Type B pancreatic cell (in vitro differentiated cells): ENCODE data around the gene CCDC57. TPM values are rescaled to one million over a fixed set of nuclear protein-coding genes. Genes with fewer than 3 reads are reported as not detected.
"Not testable (repeated sequence)": the region's sequence is repeated elsewhere in the genome, so short reads cannot be mapped to it uniquely, and the experiment has no call there.

Source experiments
- DNase-seq: peaks from one replicate; pipeline ENCODE4 v3.0.0; 2021; ENCODE audit warnings: mixed read lengths; ENCODE audit not compliant: unreplicated experiment; ENCODE audit errors: extremely low spot score
- H3K27ac Mint-ChIP-seq: 2 replicates; pipeline ENCODE4 v1.8.0; 2021; ENCODE audit warnings: mild to moderate bottlenecking, mixed read lengths
- H3K27me3 Mint-ChIP-seq: 2 replicates; pipeline ENCODE4 v1.8.0; 2021; ENCODE audit warnings: mixed read lengths
- H3K36me3 Mint-ChIP-seq: 2 replicates; pipeline ENCODE4 v1.8.0; 2021; ENCODE audit warnings: mixed read lengths
- H3K4me1 Mint-ChIP-seq: one replicate; pipeline ENCODE4 v1.8.0; 2021; ENCODE audit warnings: mixed read lengths; ENCODE audit not compliant: unreplicated experiment
- H3K4me3 Mint-ChIP-seq: 2 replicates; pipeline ENCODE4 v1.8.0; 2021; ENCODE audit warnings: mild to moderate bottlenecking, mixed read lengths
- H3K9me3 Mint-ChIP-seq: 2 replicates; pipeline ENCODE4 v1.8.0; 2021; ENCODE audit warnings: mixed read lengths
- total RNA-seq: library from RNA; stranded (reverse); gene quantifications from 2 replicates; pipeline ENCODE4 v1.2.1, GENCODE V29; 2021; ENCODE audit warnings: low replicate concordance
- TF ChIP-seq, protein P1 (sequence below): fragments of 200-600 bp; sonication (generic); conservative IDR thresholded peaks from 2 replicates; pipeline ENCODE4 v1.5.0; 2021; ENCODE audit warnings: antibody characterized with exemption, mild to moderate bottlenecking

Gene CCDC57
- total RNA-seq, 1 donor from 2014 or later: 58.7 TPM

DNA sequence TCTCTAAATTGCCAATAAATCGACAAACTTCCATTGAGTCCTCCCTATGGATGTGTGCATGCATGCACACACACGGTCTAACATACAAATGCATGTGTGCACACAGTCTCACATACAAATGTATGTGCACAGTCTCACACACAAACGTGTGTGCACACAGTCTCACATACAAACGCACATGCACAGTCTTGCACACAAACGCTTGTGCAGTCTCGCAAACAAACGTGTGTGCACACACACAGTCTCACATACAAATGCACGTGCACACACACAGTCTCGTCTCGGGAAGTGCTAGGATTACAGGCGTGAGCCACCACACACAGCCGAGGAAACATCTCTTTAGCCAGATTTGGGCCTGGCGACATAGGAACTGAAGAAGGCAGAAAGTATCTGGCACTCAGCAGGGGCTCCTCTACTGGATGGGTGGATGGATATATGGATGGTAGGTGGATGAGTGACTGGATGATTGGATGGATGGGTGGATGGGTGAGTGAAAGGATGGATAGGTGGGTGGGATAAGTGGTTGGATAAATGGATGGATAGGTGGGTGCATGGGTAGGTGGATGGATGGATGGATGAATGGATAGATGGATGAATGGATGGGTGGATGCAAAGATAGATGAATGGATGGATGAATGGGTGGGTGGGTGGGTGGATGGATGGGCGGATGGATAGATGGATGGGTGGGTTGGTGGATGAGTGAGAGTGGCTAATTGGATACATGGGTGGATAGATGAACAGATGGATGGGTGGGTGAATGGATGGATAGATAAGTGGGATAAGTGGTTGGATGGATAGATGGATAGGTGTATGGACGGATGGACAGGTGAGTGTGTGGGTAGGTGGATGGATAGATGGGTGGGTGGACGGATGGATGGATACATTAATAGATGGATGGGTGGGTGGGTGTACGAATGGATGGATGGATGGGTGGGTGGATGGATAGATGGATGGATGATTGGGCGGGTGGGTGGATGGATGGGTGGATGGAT lies 65.7 kb downstream of the CCDC57 start:
- peaks cover 8% of the 10 kb centered on the region for H3K36me3 Mint-ChIP-seq
- peak overlapping the region; percentile 16 for H3K4me3 Mint-ChIP-seq
- H3K9me3 Mint-ChIP-seq: no peaks in the 10 kb centered on the region
- no peaks in the 10 kb centered on the region for H3K27me3 Mint-ChIP-seq
- H3K27ac Mint-ChIP-seq: peak overlapping the region; percentile 48
- TF ChIP-seq, protein P1, sequence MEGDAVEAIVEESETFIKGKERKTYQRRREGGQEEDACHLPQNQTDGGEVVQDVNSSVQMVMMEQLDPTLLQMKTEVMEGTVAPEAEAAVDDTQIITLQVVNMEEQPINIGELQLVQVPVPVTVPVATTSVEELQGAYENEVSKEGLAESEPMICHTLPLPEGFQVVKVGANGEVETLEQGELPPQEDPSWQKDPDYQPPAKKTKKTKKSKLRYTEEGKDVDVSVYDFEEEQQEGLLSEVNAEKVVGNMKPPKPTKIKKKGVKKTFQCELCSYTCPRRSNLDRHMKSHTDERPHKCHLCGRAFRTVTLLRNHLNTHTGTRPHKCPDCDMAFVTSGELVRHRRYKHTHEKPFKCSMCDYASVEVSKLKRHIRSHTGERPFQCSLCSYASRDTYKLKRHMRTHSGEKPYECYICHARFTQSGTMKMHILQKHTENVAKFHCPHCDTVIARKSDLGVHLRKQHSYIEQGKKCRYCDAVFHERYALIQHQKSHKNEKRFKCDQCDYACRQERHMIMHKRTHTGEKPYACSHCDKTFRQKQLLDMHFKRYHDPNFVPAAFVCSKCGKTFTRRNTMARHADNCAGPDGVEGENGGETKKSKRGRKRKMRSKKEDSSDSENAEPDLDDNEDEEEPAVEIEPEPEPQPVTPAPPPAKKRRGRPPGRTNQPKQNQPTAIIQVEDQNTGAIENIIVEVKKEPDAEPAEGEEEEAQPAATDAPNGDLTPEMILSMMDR: no peak
- DNase-seq: no peak
- H3K4me1 Mint-ChIP-seq: peaks cover 8% of the 10 kb centered on the region

DNA sequence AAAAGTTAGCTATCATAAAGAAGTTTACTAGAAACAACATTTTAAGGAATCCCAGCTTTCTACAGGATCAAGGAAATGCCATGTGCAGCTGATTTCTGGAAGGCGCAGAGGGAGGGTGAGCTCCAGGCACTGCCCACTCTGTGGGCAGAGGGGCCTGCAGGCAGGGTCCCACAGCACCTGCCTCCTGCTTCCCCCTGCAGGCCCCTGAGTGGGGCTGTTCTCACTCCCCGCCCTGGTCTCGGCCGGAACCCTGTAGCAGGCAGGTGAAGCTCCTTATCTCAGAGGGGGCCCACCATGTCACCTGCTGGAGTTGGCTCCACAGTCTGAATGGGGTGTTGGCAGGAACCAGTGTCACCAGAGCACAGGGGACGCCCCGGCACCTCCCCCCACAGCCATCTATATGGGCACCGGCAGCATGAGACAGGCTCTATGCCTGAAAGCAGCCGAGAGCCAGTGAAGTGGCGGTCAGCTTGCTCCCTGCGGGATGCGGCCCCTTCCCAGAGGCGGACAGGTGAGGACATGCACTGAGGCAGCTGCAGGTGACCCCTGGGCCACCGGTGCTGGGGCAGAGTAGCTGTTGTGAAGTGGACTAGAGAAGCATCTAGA lies 67.0 kb downstream of the CCDC57 start:
- Mint-ChIP-seq H3K4me3 (peak overlapping the region; percentile 16), H3K4me1 (peaks cover 14% of the 10 kb centered on the region), H3K27ac (peak overlapping the region; percentile 48), H3K9me3 (no peaks in the 10 kb centered on the region), H3K36me3 (peaks cover 8% of the 10 kb centered on the region), H3K27me3 (no peaks in the 10 kb centered on the region)
- TF ChIP-seq, protein P1: no peak
- no peak for DNase-seq

DNA sequence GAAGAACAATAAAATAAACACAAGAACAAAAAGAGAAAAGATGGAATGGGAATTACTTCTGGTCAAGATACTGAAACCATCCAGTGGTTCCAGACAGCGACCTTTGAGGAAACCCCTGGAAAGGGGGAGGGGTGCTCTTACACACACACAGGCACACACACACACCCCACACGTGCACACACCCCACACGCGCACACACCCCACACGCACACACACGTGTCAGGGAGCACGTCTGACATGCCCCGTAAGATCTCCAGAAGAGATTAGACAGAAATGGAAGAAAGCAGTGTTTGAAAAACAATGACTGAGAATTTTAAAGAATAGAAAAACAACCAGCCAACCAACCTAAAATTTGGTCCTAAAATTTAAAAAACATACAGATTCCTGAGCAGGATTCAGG lies 69.3 kb downstream of the CCDC57 start:
- DNase-seq: no peak
- Mint-ChIP-seq H3K4me3 (no peak overlapping the region), H3K36me3 (peaks cover 8% of the 10 kb centered on the region), H3K27me3 (no peaks in the 10 kb centered on the region), H3K9me3 (no peaks in the 10 kb centered on the region), H3K27ac (peak overlapping the region; percentile 11), H3K4me1 (peaks cover 14% of the 10 kb centered on the region)
- TF ChIP-seq, protein P1: no peak

DNA sequence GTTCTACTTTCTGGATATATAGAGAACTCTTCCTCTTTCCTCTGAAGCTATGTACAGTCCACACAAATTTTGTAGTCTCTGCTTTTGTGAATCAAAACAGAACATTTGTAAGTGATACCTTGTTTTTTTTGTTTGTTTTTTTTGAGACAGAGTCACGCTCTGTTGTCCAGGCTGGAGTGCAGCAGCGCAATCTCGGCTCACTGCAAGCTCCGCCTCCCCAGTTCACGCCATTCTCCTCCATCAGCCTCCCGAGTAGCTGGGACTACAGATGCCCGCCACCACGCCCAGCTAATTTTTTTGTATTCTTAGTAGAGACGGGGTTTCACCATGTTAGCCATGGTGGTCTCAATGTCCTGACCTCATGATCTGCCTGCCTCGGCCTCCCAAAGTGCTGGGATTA lies 72.7 kb downstream of the CCDC57 start:
- not testable (repeated sequence) for H3K9me3 Mint-ChIP-seq, H3K36me3 Mint-ChIP-seq, H3K27me3 Mint-ChIP-seq, H3K4me3 Mint-ChIP-seq, DNase-seq, H3K27ac Mint-ChIP-seq
- H3K4me1 Mint-ChIP-seq: peaks cover 14% of the 10 kb centered on the region

DNA sequence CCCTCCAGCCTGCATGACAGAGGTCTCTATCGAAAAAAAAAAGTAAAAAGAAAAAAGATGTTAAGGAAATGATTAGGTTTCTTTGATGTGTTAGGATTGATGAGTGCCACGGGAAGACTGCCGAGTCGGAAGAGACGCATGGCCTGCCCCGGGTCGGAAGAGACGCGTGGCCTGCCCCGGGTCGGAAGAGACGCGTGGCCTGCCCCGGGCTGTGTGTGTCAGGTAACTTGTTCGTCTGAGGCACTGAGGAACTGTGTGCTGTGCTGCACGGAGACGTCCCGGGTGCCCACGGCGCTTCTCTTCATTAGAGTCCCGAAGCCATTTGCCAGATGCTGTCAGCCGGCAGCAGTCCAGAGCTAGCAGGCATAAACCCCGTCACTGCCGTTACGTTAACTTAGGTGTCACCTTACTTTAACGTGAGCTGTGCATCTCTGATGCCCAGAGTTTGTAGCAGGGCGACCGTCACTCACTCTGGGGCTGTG lies 74.1 kb downstream of the CCDC57 start:
- no peaks in the 10 kb centered on the region for H3K27me3 Mint-ChIP-seq
- H3K4me3 Mint-ChIP-seq: no peak overlapping the region
- no peak for DNase-seq
- H3K36me3 Mint-ChIP-seq: no peaks in the 10 kb centered on the region
- TF ChIP-seq, protein P1: no peak
- no peak overlapping the region for H3K27ac Mint-ChIP-seq
- no peaks in the 10 kb centered on the region for H3K9me3 Mint-ChIP-seq
- peaks cover 21% of the 10 kb centered on the region for H3K4me1 Mint-ChIP-seq

DNA sequence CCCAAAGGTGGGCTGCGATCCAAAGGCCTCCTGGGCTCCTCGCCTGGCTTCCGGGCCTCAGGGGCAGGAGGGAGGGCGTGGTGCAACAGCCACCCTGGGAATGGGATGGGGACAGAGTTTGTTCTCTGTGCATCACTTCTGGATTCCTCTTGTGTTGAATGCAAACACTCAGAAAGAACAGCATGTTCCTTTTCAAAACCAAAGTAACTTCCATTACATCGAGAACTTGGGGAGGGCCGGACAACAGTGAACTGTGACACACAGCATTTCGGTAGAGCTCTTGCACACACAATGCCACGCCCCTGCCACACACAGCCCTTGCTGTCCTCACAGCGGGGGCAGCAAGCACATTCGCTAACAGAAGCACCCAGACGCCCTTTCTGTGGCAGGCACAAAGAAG lies 78.5 kb downstream of the CCDC57 start:
- Mint-ChIP-seq H3K27ac (peak overlapping the region; percentile 82), H3K4me3 (no peak overlapping the region), H3K4me1 (peaks cover 12% of the 10 kb centered on the region), H3K27me3 (no peaks in the 10 kb centered on the region), H3K36me3 (no peaks in the 10 kb centered on the region), H3K9me3 (no peaks in the 10 kb centered on the region)
- no peak for DNase-seq
- TF ChIP-seq, protein P1: no peak

DNA sequence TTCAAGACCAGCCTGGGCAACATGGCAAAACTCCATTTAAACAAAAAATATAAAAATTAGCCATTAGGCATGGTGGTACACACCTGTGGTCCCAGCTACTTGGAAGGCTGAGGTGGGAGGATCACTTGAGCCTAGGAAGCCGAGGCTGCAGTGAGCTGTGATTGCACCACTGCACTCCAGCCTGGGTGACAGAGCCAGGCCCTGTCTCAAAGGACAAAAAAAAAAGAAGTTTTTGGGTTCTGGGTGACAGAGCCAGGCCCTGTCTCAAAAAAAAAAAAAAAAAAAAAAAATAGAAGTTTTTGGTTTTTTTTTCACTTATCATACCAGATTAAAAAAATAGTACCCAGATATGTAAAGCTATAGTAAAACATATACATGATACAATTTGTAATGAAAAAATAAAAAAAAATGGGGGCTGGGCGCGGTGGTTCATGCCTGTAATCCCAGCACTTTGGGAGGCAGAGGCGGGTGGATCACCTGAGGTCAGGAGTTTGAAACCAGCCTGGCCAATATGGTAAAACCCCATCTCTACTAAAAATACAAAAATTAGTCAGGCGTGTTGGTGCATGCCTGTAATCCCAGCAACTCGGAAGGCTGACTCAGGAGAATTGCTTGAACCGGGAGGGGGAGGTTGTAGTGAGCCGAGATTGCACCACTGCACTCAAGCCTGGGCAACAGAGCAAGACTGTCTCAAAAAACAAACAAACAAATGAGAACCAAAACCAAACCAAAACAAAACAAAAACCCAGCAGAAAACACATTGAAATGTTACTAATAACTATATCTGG lies 79.3 kb downstream of the CCDC57 start:
- peaks cover 12% of the 10 kb centered on the region for H3K4me1 Mint-ChIP-seq
- DNase-seq, H3K9me3 Mint-ChIP-seq, H3K27me3 Mint-ChIP-seq, H3K36me3 Mint-ChIP-seq, H3K4me3 Mint-ChIP-seq: not testable (repeated sequence)
- H3K27ac Mint-ChIP-seq: peak overlapping the region; percentile 82
